Measurements from ENCODE around the gene MICAL2. TPM values are rescaled to one million over a fixed set of nuclear protein-coding genes. Genes with fewer than 3 reads are reported as not detected.

Gene MICAL2
- total RNA-seq, 1 donor from 2014 or later = 367 TPM

DNA sequence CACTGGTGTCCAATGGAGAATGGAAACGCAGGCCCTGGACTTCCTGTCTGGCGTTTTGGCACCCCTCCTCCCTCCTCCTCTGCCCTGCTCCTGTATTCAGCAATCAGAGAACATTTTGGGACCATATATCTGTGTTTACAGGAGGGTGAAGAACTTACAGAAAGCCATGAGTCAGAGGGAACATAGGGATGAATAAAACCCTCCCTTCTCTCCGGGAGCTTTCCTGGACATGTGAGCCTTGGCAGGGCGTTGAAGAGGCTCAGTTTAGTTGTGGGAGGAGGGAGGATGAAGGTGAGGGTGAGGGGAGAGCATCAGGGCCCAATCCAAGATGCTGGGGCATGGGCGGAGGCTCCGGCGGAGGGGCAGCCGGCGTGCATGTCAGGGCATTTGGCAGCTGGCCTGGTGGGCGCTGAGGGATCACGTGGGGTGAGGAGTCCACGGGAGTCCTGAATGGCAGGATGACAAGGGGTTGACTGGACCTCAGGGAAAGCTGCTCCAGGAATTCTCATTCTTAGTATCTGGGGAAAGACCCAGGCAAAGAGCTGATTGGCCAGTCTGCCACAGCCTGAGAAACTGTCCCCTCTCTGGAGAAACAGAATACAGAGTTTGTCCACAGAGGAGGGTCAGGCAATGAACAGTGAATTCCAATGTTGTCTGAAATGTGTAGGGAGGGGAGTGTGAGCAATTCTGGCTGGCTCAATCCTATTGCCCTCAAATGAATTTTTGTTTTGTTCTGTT, 28.9 kb downstream of the MICAL2 start:
- peaks cover 3% of the 10 kb centered on the region for H3K36me3 ChIP-seq (ENCODE audit: control insufficient read depth, insufficient read depth, low read length)
- H3K27me3 ChIP-seq (ENCODE audit: control insufficient read depth, insufficient read depth, low read length) = no peaks in the 10 kb centered on the region
- H3K4me3 ChIP-seq (ENCODE audit: low read depth, low read length) = no peak overlapping the region
- TF ChIP-seq, protein P1, sequence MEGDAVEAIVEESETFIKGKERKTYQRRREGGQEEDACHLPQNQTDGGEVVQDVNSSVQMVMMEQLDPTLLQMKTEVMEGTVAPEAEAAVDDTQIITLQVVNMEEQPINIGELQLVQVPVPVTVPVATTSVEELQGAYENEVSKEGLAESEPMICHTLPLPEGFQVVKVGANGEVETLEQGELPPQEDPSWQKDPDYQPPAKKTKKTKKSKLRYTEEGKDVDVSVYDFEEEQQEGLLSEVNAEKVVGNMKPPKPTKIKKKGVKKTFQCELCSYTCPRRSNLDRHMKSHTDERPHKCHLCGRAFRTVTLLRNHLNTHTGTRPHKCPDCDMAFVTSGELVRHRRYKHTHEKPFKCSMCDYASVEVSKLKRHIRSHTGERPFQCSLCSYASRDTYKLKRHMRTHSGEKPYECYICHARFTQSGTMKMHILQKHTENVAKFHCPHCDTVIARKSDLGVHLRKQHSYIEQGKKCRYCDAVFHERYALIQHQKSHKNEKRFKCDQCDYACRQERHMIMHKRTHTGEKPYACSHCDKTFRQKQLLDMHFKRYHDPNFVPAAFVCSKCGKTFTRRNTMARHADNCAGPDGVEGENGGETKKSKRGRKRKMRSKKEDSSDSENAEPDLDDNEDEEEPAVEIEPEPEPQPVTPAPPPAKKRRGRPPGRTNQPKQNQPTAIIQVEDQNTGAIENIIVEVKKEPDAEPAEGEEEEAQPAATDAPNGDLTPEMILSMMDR (IDR thresholded peaks at IDR 0.05; ENCODE audit: insufficient read depth, low read length, poor library complexity, severe bottlenecking) = no peak
- DNase-seq (ENCODE audit: low read depth) = no peak

DNA sequence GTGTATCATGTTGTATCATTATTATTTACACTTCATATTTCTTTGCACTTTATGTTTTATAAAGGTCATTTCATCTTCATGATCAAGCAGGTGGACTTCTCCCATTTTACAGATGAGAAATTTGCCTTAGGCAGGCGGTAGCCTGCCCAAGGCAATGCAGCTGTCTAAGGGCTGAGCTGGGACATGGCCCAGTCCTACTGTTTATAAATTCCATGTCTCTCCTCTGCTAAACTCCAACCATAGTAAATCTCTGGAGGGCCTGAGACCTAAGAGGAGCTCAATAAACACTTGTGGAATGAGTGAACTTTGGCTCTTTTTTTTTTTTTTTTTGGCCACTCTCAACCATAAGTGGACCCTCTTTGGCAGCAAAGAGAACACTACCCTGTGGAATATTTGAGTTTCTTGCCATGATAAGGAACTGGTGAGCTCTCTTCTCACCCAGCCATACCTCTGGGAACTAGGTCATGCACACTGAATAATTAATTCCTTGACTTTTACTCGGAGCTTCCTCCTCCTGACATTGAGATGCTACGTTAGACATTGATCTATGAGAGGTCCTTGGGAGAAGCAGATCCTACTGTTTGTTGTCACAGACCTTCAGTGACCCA, 29.9 kb downstream of the MICAL2 start:
- no peak for DNase-seq (ENCODE audit: low read depth)
- Histone ChIP-seq H3K27me3 (ENCODE audit: control insufficient read depth, insufficient read depth, low read length) (no peaks in the 10 kb centered on the region), H3K4me3 (ENCODE audit: low read depth, low read length) (no peak overlapping the region), H3K36me3 (ENCODE audit: control insufficient read depth, insufficient read depth, low read length) (peaks cover 3% of the 10 kb centered on the region)
- TF ChIP-seq, protein P1 (IDR thresholded peaks at IDR 0.05; ENCODE audit: insufficient read depth, low read length, poor library complexity, severe bottlenecking) = no peak

DNA sequence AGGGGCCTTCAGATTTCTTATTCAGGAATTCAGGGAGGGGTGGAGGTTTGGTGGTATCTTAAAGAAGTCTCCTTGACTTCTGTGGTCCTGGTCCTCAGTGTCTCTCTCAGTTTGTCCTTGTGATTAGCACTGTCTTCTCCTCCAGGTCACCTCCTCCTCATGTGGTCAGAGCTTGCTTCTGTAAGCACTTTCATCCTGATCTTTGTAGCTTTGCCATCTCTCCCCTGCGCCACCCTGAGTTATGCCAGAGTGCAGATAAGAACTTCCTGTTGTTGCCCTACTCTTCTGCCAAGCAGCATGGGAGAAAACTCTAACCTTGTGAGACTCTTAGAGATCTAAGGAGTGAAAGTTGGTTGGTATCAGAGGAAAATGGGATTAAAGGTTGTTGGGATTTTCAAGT, 30.9 kb downstream of the MICAL2 start:
- no peaks in the 10 kb centered on the region for H3K36me3 ChIP-seq (ENCODE audit: control insufficient read depth, insufficient read depth, low read length)
- TF ChIP-seq, protein P1 (IDR thresholded peaks at IDR 0.05; ENCODE audit: insufficient read depth, low read length, poor library complexity, severe bottlenecking) = no peak

DNA sequence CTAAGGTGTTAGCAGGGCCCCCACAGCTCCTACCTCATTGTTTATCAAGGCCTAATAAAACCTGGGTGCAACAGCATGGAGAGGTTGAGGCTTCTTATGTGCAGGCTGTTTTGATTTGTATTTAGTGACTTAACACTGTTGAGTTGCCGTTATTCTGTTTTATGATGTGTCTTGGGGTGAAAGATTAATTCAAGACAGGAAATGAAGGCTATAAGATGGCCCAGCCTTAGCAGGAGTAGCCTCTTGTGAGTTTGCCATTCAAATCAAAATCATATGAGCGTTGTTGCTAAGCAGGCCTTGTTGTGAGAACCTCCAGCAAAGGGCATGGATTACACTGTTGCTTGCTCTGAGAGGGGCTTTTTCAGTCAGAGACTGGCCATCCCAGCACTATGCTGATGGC, 31.8 kb downstream of the MICAL2 start:
- H3K4me3 ChIP-seq (ENCODE audit: low read depth, low read length) = no peak overlapping the region
- TF ChIP-seq, protein P1 (IDR thresholded peaks at IDR 0.05; ENCODE audit: insufficient read depth, low read length, poor library complexity, severe bottlenecking) = no peak
- DNase-seq (ENCODE audit: low read depth) = no peak
- no peaks in the 10 kb centered on the region for H3K27me3 ChIP-seq (ENCODE audit: control insufficient read depth, insufficient read depth, low read length)
- no peaks in the 10 kb centered on the region for H3K36me3 ChIP-seq (ENCODE audit: control insufficient read depth, insufficient read depth, low read length)

More for the DNA sequence above, 30.9 kb downstream of the MICAL2 start:
- H3K4me3 ChIP-seq (ENCODE audit: low read depth, low read length) = no peak overlapping the region
- DNase-seq (ENCODE audit: low read depth) = no peak
- H3K27me3 ChIP-seq (ENCODE audit: control insufficient read depth, insufficient read depth, low read length) = no peaks in the 10 kb centered on the region

DNA sequence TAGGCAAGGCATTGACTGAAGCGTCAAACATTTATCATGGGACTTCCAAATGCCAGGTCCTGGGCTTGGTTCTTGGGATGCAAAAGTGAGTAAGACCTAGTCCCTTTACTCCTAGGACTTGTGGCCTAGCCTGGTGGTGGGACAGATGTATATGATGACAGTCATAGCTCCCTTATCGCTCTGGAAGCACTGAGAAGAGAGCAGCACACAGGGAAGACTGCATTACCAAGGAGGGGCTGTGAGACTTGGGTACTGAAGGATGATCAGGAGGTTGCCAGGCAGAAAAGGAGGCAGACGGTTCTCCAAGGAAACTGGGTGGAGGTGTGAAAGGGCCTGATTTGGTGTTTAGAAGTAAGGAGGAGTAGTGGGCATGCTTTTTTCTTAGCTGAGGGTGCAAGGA, 32.5 kb downstream of the MICAL2 start:
- Histone ChIP-seq H3K4me3 (ENCODE audit: low read depth, low read length) (no peak overlapping the region), H3K27me3 (ENCODE audit: control insufficient read depth, insufficient read depth, low read length) (no peaks in the 10 kb centered on the region), H3K36me3 (ENCODE audit: control insufficient read depth, insufficient read depth, low read length) (no peaks in the 10 kb centered on the region)
- TF ChIP-seq, protein P1 (IDR thresholded peaks at IDR 0.05; ENCODE audit: insufficient read depth, low read length, poor library complexity, severe bottlenecking) = no peak
- DNase-seq (ENCODE audit: low read depth) = no peak
